C4-2B (cell line): ENCODE results near the gene KTN1.

Experiments
- H3K27ac ChIP-seq: fragments of 450-650 bp; 2 replicates; pipeline ENCODE4 v1.5.1; 2017
- CTCF ChIP-seq: fragments of 450-650 bp; conservative IDR thresholded peaks from 2 replicates; pipeline ENCODE4 v1.5.1; 2017; ENCODE audit warnings: mild to moderate bottlenecking
- ZFX ChIP-seq: fragments of 450-650 bp; IDR thresholded peaks from 2 replicates; pipeline ENCODE4 v1.6.1; 2017

Gene KTN1

GRCh38 chr14:55698051-55698450, 118.0 kb downstream of the KTN1 start:
- no peak overlapping the region for H3K27ac ChIP-seq
- TF ChIP-seq CTCF: no peak

DNA sequence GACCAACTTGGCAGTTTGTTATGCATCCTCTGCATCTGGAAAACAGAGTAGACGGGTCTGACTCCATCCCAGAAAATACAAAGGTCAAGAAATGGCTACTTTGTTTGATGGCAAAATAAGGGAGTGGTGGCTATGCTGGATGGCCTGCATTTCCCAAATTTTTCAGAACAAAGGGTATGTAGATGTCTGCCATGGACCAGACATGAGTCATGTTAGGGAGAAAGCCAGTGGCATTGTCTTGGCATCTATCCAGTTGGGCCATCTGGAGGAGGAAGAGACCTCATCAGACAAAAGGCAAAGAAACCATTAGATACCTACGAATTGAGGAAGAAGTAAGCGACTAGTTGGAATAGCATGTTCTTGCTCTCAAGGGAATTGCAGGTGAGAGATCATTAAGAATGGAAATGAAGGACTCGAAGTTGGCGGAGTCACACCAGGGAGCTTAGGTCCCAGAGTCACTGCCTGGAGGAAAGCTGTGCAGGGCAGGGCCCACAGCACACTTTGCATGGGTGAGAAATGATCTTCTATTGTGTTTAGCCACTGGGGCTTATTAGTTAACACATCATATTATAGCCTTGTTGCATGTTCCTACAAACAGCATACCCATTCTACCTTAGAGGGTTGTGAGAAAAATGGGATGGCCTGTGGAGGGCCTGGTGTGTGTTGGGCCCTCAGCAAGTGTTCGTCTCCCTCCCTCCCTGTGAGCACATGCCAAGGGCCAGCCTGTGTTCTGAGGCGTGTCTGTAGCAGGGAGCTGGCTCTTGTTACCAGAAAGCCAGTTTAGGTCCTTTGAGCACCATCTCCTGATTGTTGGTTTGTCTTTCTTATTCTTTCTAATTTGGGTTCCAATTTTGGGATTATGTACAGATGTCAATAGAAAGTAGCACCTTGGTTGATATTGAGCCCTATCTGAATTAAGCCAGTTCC, 119.4 kb downstream of the KTN1 start:
- no peak overlapping the region; the same call in 1 of the 2 replicates for H3K27ac ChIP-seq
- TF ChIP-seq ZFX: no peak
- TF ChIP-seq CTCF: no peak

DNA sequence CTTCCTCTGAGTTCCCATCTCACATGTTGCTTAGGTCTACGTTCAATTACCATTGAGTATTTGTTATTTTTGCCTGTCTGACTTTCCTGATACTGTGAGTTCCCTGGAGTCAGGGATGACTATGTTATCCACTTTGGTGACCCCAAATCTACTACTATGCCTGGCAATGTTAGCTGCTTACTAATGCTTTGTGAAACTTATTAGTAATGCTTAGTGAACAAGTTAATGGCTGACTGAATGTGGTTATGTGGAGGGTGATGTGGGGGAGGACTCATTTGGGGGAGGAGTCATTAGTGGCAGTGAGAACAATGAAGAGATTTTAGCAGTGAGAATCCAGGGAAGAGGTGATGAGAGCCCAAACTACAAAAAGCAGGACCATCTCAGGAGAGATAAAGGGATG, 121.6 kb downstream of the KTN1 start:
- no peak for TF ChIP-seq CTCF
- no peak for TF ChIP-seq ZFX
- no peak overlapping the region for H3K27ac ChIP-seq

DNA sequence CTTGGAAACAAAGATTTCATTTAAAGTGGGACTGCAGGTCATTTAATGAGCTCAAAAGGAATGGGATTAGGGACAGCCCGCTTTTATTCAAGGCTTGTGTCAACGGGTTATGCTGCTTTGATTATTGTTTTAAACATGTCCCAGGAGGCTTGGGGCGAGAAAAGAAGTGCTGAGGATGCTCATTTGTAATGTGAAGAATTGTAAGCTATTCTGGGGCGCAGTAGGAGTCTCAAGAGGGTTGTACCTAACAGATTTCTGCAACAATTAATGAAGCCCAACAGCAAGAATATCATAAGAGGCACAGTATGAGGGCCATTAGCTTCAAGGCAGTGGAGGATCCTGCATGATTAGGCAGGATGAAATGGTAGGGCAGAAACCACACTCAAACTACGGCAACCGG, 122.5 kb downstream of the KTN1 start:
- H3K27ac ChIP-seq: no peak overlapping the region
- TF ChIP-seq ZFX: no peak
- TF ChIP-seq CTCF: no peak

DNA sequence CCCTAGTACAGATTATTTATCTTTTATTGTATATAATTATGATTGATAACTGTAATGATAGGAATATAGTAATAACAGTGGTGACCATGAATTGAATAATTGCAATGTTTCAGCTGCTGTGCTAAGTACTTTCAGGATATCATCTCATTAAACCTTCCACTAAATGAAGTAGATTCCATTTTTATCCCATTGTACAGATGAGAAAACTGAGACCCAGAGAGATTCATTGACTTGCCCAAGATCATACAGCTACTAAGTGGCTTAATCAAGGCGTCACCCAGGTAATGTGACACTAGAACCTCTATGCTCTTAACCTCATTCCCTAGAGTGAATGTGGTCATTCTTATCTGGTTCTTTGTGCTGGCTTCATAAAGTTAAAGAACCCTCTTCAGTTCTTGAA, 124.6 kb downstream of the KTN1 start:
- TF ChIP-seq CTCF (no peak), ZFX (no peak)
- H3K27ac ChIP-seq: no peak overlapping the region

GRCh38 chr14:55705651-55706364, 125.8 kb downstream of the KTN1 start:
- TF ChIP-seq CTCF: no peak
- TF ChIP-seq ZFX: no peak
- no peak overlapping the region; the same call in 1 of the 2 replicates for H3K27ac ChIP-seq

- H3K27ac ChIP-seq: no peak overlapping the region; the same call in 1 of the 2 replicates
- no peak for TF ChIP-seq CTCF
- TF ChIP-seq ZFX: no peak
These were observed 126.3 kb downstream of the KTN1 start for GRCh38 chr14:55706365-55706684.
